K562 (cell line): ENCODE data around the gene CKLF. TPM values are rescaled to one million over a fixed set of nuclear protein-coding genes. Genes with fewer than 3 reads are reported as not detected.

Experiments used
- ADNP ChIP-seq: fragments of 200-800 bp; sonication (Bioruptor generic); IDR thresholded peaks from 2 replicates; pipeline ENCODE4 v1.6.1; 2016; ENCODE audit warnings: missing genetic modification characterization, missing compliant biosample characterization
- CSDE1 ChIP-seq, 2 experiments: fragments of 450-650 bp; IDR thresholded peaks; 2 replicates each; pipeline ENCODE4 v1.6.1; 2016; ENCODE audit warnings: mild to moderate bottlenecking in 1 of 2
- DNMT1 ChIP-seq: fragments of 450-650 bp; IDR thresholded peaks from 2 replicates; pipeline ENCODE4 v1.6.1; 2016; ENCODE audit warnings: antibody characterized with exemption, mild to moderate bottlenecking
- GTF3C2 ChIP-seq: IDR thresholded peaks from 3 replicates; pipeline ENCODE4 v1.6.1; 2011; ENCODE audit warnings: borderline replicate concordance, mild to moderate bottlenecking, moderate library complexity; ENCODE audit not compliant: insufficient read length; ENCODE audit errors: extremely low read depth
- HCFC1 ChIP-seq: IDR thresholded peaks from 2 replicates; pipeline ENCODE4 v1.6.1; 2012; ENCODE audit warnings: low read depth, low read length, improper control_type of control experiment
- HNRNPL ChIP-seq: fragments of 200-400 bp; formaldehyde crosslinking; IDR thresholded peaks from 2 replicates; pipeline ENCODE4 v1.6.1; 2017; ENCODE audit warnings: low read depth, mild to moderate bottlenecking, low read length
- KAT7 ChIP-seq: sonication (generic); formaldehyde crosslinking; IDR thresholded peaks from 2 replicates; pipeline ENCODE4 v1.8.0; 2022; ENCODE audit warnings: missing genetic modification reagents, mild to moderate bottlenecking, borderline replicate concordance
- LCOR ChIP-seq: sonication (generic); formaldehyde crosslinking; IDR thresholded peaks from 2 replicates; pipeline ENCODE4 v1.8.0; 2022; ENCODE audit warnings: mild to moderate bottlenecking, missing genetic modification reagents
- NKRF ChIP-seq: fragments of 450-650 bp; IDR thresholded peaks from 2 replicates; pipeline ENCODE4 v1.6.1; 2016; ENCODE audit warnings: borderline replicate concordance
- PHF8 ChIP-seq: fragments of 200-600 bp; sonication (generic); IDR thresholded peaks from 2 replicates; pipeline ENCODE4 v1.6.1; 2012; ENCODE audit warnings: mixed run types, mild to moderate bottlenecking, inconsistent platforms, low read length, moderate library complexity, borderline replicate concordance
- PYGO2 ChIP-seq: fragments of 450-650 bp; IDR thresholded peaks from 2 replicates; pipeline ENCODE4 v1.6.1; 2016; ENCODE audit warnings: mild to moderate bottlenecking, missing genetic modification characterization, moderate library complexity, missing compliant biosample characterization
- SIN3A ChIP-seq, 2 experiments: fragments of 150-350 bp in 1 of 2; IDR thresholded peaks; 2 replicates each; pipeline ENCODE4 v1.6.1; 2011 to 2016; ENCODE audit warnings: borderline replicate concordance in 2 of 2, low read depth in 2 of 2, low read length in 2 of 2, mild to moderate bottlenecking in 2 of 2, moderate library complexity in 2 of 2; ENCODE audit not compliant: control insufficient read depth in 1 of 2
- SIRT6 ChIP-seq: IDR thresholded peaks from one replicate; pipeline ENCODE4 v1.6.1; 2012; ENCODE audit warnings: low read depth, mild to moderate bottlenecking, control low read depth, inconsistent platforms, low read length, moderate library complexity
- TARDBP ChIP-seq: fragments of 450-650 bp; IDR thresholded peaks from 2 replicates; pipeline ENCODE4 v1.6.1; 2016
- ZNF212 ChIP-seq: fragments of 450-650 bp; formaldehyde crosslinking; IDR thresholded peaks from 2 replicates; pipeline ENCODE4 v1.4.0; 2020; ENCODE audit warnings: mild to moderate bottlenecking
- ZNF232 ChIP-seq: sonication (generic); formaldehyde crosslinking; IDR thresholded peaks from 2 replicates; pipeline ENCODE4 v1.8.0; 2022; ENCODE audit warnings: mild to moderate bottlenecking, missing genetic modification reagents
- ZNF263 ChIP-seq: sonication (generic); formaldehyde crosslinking; IDR thresholded peaks from 2 replicates; pipeline ENCODE4 v1.8.0; 2022; ENCODE audit warnings: mild to moderate bottlenecking, missing genetic modification reagents, borderline replicate concordance
- ZNF395 ChIP-seq: fragments of 200-800 bp; sonication (Bioruptor generic); IDR thresholded peaks from 2 replicates; pipeline ENCODE4 v1.6.1; 2017; ENCODE audit warnings: missing genetic modification characterization, missing compliant biosample characterization
- ZNF445 ChIP-seq: fragments of 250-450 bp; sonication (Bioruptor Pico); IDR thresholded peaks from 2 replicates; pipeline ENCODE4 v1.4.0; 2020; ENCODE audit warnings: low read depth, mild to moderate bottlenecking, moderate library complexity
- polyA plus RNA-seq, 8 experiments: library from polyadenylated mRNA; depleted of rRNA in 4 of 8; stranded (reverse) in 5 of 8; unstranded in 3 of 8; fragments of >200 nt; fragmentation: Nextera tagmentation in 2 of 8; fragmentation: Illumina TruSeq in 1 of 8; extraction: Ambion mirVana in 2 of 8; extraction: Trizol in 1 of 8; gene quantifications; 2 replicates each; pipeline versions ENCODE4 v1.2.1 to v1.2.3, GENCODE V29; 2011 to 2014; ENCODE audit warnings: inconsistent platforms in 1 of 8, missing spikeins in 1 of 8
- total RNA-seq, 7 experiments: library from RNA; depleted of rRNA in 6 of 7; stranded (reverse); fragments of >200 nt in 6 of 7; fragmentation: Illumina TruSeq in 2 of 7; extraction: Trizol in 2 of 7; gene quantifications; 2 replicates each; pipeline versions ENCODE4 v1.2.1 to v1.2.3, GENCODE V29; 2011 to 2021; ENCODE audit warnings: low replicate concordance in 1 of 7

CKLF gene
- total and polyA plus RNA-seq, 9 of the 15 experiments (the other 6 are each of a cell fraction or from before 2014, with no cell fraction given): 84.8 to 322 (median 118) TPM

GRCh38 chr16:66603537-66604375 lies 51.4 kb downstream of the CKLF start (continued):
- TF ChIP-seq ZNF395 (CRISPR knock-in tag) (peak; percentile 95), ZNF445 (CRISPR knock-in tag) (0 out of 2 replicates have a peak, but pooled peaks have one; percentile 65), PYGO2 (tag) (peak; percentile 65), ZNF263 (CRISPR knock-in tag) (peak; percentile 26; the same call in 1 of the 2 replicates), TARDBP (no peak), HCFC1 (no peak), CSDE1 (IDR thresholded peaks at IDR 0.05) (no peak), ADNP (no peak), SIN3A (IDR thresholded peaks at IDR 0.05; ENCODE audit: borderline replicate concordance in 2 of 2, control insufficient read depth in 1 of 2, low read depth in 2 of 2, low read length in 2 of 2) (no peak), HNRNPL (no peak), LCOR (no peak), ZNF212 (CRISPR knock-in tag) (no peak), ZNF232 (CRISPR knock-in tag) (no peak), NKRF (0 out of 2 replicates have a peak, but pooled peaks have one; percentile 60), DNMT1 (no peak), KAT7 (no peak), SIRT6 (no peak), PHF8 (no peak), GTF3C2 (no peak)
